Fibroblast of villous mesenchyme (primary cell): ENCODE data around the gene PHLPP1. TPM values are rescaled to one million over a fixed set of nuclear protein-coding genes. Genes with fewer than 3 reads are reported as not detected.

Experiments
- DNase-seq: peaks from one replicate; pipeline ENCODE4 v3.0.0-alpha.2; 2010; ENCODE audit warnings: low read depth
- H3K4me3 ChIP-seq: 2 replicates; pipeline ENCODE4 v1.5.1; 2011; ENCODE audit warnings: low read depth, mild to moderate bottlenecking, low read length
- total RNA-seq: library from RNA; depleted of rRNA; stranded (reverse); fragments of >200 nt; gene quantifications from 2 replicates; pipeline ENCODE4 v1.2.3, GENCODE V29; 2012
- TF ChIP-seq, protein P1 (sequence below): IDR thresholded peaks from 2 replicates; pipeline ENCODE4 v1.5.1; 2012; ENCODE audit warnings: low read depth, mild to moderate bottlenecking, low read length; ENCODE audit not compliant: insufficient read depth

PHLPP1 gene
- total RNA-seq, 1 donor, result 4.7 TPM

DNA sequence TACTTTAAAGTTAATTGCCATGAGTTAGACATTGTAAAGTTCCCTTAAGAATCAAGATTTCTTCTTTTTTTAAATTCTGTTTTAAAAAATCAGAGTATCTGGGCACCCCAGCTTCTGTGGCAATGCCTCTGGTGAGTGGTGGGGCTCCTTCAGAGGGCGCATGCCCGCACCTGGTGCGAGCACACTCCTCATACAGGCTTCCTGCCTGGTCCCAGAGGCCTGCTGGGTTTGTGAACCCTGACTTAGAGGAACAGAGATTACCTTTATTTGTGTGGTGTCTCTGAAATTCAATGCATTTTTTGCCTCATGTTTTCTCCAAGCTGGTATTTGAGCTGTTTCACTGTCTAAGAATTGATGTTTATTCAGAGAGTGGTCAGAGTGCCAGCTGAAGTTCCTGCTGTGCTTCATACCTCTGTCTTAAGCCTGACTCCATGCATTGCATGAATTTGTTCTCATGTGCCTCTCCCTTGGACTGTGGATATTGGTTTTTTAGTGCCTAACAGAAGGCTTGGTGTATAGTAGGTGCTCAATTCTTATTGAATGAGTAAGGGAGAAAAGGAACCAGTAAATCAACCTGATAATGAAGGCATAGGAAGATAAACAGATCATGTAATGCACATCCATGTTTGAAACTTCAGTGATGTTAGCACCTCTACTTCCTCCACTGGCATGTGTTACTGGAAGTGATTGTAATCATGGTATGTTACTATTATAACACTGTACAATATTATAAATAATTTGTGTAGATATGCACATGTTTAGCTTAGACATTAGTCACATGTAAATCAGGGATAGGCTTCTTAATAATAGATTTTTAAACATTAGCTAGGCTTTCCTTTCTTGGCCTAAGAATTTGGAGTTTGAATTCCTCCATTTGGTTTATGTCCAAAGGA is 29.0 kb downstream of the PHLPP1 start:
- TF ChIP-seq, protein P1, sequence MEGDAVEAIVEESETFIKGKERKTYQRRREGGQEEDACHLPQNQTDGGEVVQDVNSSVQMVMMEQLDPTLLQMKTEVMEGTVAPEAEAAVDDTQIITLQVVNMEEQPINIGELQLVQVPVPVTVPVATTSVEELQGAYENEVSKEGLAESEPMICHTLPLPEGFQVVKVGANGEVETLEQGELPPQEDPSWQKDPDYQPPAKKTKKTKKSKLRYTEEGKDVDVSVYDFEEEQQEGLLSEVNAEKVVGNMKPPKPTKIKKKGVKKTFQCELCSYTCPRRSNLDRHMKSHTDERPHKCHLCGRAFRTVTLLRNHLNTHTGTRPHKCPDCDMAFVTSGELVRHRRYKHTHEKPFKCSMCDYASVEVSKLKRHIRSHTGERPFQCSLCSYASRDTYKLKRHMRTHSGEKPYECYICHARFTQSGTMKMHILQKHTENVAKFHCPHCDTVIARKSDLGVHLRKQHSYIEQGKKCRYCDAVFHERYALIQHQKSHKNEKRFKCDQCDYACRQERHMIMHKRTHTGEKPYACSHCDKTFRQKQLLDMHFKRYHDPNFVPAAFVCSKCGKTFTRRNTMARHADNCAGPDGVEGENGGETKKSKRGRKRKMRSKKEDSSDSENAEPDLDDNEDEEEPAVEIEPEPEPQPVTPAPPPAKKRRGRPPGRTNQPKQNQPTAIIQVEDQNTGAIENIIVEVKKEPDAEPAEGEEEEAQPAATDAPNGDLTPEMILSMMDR, result no peak
- H3K4me3 ChIP-seq, result no peak overlapping the region
- no peak for DNase-seq

DNA sequence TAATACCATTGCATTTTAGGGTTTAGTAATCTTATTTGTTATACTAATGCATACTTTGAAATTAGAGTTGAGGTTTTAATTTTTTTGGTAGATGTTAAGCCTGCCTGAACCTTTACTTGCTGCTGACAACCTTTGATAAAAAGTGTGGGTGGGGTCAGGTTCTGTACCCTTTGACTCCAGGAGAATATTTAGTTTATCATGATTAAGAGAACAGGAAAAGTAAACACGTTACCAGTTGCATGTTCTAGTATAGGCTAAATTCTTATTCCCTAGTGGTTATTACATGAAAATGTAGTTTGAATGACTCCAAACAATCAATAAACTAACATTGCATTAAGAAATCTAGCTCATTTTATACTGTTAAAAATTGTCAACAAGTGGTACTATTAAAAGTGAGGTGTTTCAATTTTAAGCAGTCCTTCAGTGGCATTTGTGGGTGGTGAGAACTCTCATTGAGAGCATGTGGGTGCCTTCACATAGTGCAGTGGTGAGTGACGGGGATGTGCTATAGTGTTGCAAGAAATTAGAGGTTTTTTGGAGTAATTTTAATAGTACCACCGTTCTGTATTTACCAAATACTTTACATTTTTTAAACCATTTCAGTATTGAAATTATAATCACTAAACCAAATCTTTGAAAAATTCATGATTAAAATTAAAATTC is 29.9 kb downstream of the PHLPP1 start:
- no peak overlapping the region for H3K4me3 ChIP-seq
- DNase-seq, result no peak
- TF ChIP-seq, protein P1, result no peak

DNA sequence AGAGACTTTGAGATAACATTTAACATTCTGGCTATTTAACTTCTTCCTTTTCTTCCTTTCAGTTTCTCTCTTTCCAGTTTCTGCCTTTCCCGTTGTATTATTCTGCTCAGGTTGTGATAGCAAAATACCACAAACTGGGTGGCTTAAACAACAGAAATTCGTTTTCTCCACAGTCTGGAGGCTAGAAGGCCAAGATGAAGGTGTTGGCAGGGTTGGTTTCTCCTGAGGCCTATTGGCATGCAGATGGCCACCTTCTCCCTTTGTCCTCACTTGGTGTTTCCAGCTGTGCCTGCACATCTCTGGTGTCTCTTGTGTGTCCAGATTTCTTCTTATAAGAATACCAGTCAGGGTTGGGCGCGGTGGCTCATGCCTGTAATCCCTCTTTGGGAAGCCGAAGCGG is 34.0 kb downstream of the PHLPP1 start:
- H3K4me3 ChIP-seq, result no peak overlapping the region
- DNase-seq, result no peak
- TF ChIP-seq, protein P1, result no peak

DNA sequence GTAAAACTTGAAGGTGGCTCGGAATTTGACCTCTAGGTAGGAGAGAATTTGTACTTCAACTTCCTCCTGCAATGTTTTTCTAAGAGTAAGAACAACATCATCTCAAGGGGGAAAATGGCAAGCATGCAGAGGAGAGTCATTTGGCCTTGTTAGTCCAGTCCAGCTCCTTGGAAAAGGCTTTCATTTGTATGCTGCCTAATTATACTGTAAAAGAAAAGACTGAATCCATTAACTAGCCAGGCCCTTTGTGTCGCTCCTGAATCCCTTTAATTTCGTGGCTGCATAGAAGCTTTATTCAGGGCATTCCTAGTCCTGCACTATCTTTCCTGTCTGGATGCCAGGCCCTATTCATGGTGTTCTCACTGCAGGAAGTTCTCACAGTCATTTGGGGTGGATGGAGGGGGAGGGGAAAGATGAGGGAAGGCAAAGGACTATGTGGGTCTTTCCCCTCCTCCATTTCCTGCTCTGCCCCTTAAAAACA is 36.0 kb downstream of the PHLPP1 start:
- H3K4me3 ChIP-seq, result no peak overlapping the region
- TF ChIP-seq, protein P1, result no peak
- DNase-seq, result peak; percentile 27

DNA sequence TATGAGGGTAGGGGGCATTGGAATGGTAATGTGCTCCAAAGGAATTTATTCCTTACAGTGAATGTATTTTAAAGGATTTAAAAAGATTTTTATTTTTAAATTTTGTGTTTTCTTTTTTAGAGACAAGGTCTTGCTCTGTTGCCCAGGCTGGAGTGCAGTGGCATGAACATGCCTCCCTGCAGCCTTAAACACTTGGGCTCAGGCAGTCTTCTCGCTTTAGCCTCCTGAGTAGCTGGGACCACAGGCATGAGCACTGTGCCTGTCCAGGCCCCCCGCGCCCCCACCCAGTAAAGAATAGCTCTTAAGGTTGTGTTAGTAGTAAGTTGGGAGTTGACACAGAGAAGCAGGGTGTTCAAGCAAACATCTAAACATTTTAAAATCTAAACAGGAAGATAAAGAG is 36.6 kb downstream of the PHLPP1 start:
- TF ChIP-seq, protein P1, result no peak
- H3K4me3 ChIP-seq, result no peak overlapping the region
- no peak for DNase-seq

DNA sequence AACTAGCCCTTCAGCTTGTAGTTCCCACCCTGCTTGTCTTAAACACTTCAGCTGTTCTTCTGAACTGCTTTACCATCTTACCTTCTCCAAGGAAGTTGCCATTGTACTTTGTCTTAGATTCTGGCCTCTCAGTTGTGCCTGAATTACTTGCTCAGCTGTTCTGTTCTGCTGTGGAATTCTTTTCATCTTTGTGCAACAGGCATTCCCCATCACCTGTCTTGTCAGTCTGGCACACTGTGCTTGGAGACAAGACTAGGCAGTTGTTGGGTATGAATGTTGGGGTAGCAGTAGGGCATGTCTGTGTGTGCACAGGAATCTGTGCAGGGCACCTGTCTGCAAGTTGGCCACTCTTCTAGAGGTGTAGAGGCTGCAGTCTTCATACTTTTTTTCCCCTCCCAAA is 38.7 kb downstream of the PHLPP1 start:
- no peak overlapping the region for H3K4me3 ChIP-seq
- TF ChIP-seq, protein P1, result no peak
- no peak for DNase-seq
